Loucy (cell line): ENCODE measurements around the gene PAX1.

Source experiments
- H2AFZ ChIP-seq: fragments of 200-600 bp; sonication (generic); 2 replicates; pipeline ENCODE4 v1.6.0; 2016; ENCODE audit warnings: antibody characterized with exemption, mild to moderate bottlenecking, low read length, moderate library complexity
- H3F3A ChIP-seq: fragments of 200-600 bp; 2 replicates; pipeline ENCODE4 v1.6.0; 2016; ENCODE audit warnings: antibody characterized with exemption, low read depth, mild to moderate bottlenecking
- H3K27me3 ChIP-seq: fragments of 200-600 bp; sonication (generic); 2 replicates; pipeline ENCODE4 v1.6.1; 2014; ENCODE audit warnings: low read length, mild to moderate bottlenecking; ENCODE audit not compliant: insufficient read depth, poor library complexity, severe bottlenecking
- H3K36me3 ChIP-seq: fragments of 200-600 bp; sonication (generic); 2 replicates; pipeline ENCODE4 v1.6.1; 2016; ENCODE audit warnings: low read length; ENCODE audit not compliant: insufficient read depth
- H3K4me1 ChIP-seq: fragments of 200-600 bp; sonication (generic); 2 replicates; pipeline ENCODE4 v1.5.1; 2014; ENCODE audit warnings: low read length, mild to moderate bottlenecking; ENCODE audit not compliant: insufficient read depth, poor library complexity, severe bottlenecking
- H3K4me2 ChIP-seq: fragments of 200-600 bp; sonication (generic); 2 replicates; pipeline ENCODE4 v1.6.0; 2014; ENCODE audit warnings: antibody characterized with exemption, low read length, low read depth, mild to moderate bottlenecking; ENCODE audit not compliant: poor library complexity, severe bottlenecking
- H3K4me3 ChIP-seq: fragments of 200-600 bp; sonication (generic); 2 replicates; pipeline ENCODE4 v1.5.1; 2014; ENCODE audit warnings: low read length, mild to moderate bottlenecking, mixed read lengths; ENCODE audit not compliant: poor library complexity, severe bottlenecking
- H3K79me2 ChIP-seq: fragments of 200-600 bp; sonication (generic); 2 replicates; pipeline ENCODE4 v1.6.1; 2014; ENCODE audit warnings: low read length; ENCODE audit not compliant: insufficient read depth
- H3K9ac ChIP-seq: fragments of 200-600 bp; sonication (generic); 2 replicates; pipeline ENCODE4 v1.6.0; 2014; ENCODE audit warnings: mild to moderate bottlenecking, low read depth, low read length, moderate library complexity; ENCODE audit not compliant: poor library complexity, severe bottlenecking
- H3K9me2 ChIP-seq: fragments of 200-600 bp; sonication (generic); replicated peaks from 2 replicates; pipeline ENCODE4 v1.6.1; 2016; ENCODE audit warnings: low read depth, low read length, mixed read lengths
- H3K9me3 ChIP-seq: fragments of 200-600 bp; sonication (generic); 2 replicates; pipeline ENCODE4 v1.6.1; 2014; ENCODE audit warnings: mild to moderate bottlenecking, antibody characterized with exemption, low read length, low read depth; ENCODE audit not compliant: insufficient read depth
- H4K20me1 ChIP-seq: fragments of 200-600 bp; sonication (generic); 2 replicates; pipeline ENCODE4 v1.6.0; 2014; ENCODE audit warnings: antibody characterized with exemption, low read length, mild to moderate bottlenecking; ENCODE audit not compliant: insufficient read depth, poor library complexity, severe bottlenecking
- CTCF ChIP-seq: fragments of 200-600 bp; sonication (generic); conservative IDR thresholded peaks from 2 replicates; pipeline ENCODE4 v1.5.1; 2014; ENCODE audit warnings: mild to moderate bottlenecking, antibody characterized with exemption, low read length
- EZH2phosphoT487 ChIP-seq: fragments of 200-600 bp; IDR thresholded peaks from 2 replicates; pipeline ENCODE4 v1.6.1; 2018; ENCODE audit warnings: antibody characterized with exemption, mild to moderate bottlenecking, moderate library complexity, borderline replicate concordance

Gene PAX1

GRCh38 chr20:21663465-21663864, 42.0 kb upstream of the PAX1 start:
- H3K9ac ChIP-seq = no peak overlapping the region
- no peak overlapping the region for H3K4me3 ChIP-seq
- no peak for TF ChIP-seq EZH2phosphoT487
- TF ChIP-seq CTCF = no peak
- H3K9me2 ChIP-seq = no peaks in the 10 kb centered on the region
- H3K4me2 ChIP-seq = no peak overlapping the region
- H3K4me1 ChIP-seq = no peaks in the 10 kb centered on the region
- no peaks in the 10 kb centered on the region for H3K27me3 ChIP-seq
- no peaks in the 10 kb centered on the region for H3K9me3 ChIP-seq
- H4K20me1 ChIP-seq = no peaks in the 10 kb centered on the region
- no peaks in the 10 kb centered on the region for H3F3A ChIP-seq
- no peak overlapping the region for H2AFZ ChIP-seq
- no peaks in the 10 kb centered on the region for H3K36me3 ChIP-seq
- no peaks in the 10 kb centered on the region for H3K79me2 ChIP-seq

GRCh38 chr20:21665687-21666446, 39.6 kb upstream of the PAX1 start:
- no peak overlapping the region for H3K4me3 ChIP-seq
- TF ChIP-seq EZH2phosphoT487 (no peak), CTCF (no peak)
- no peaks in the 10 kb centered on the region for H3K4me1 ChIP-seq
- no peak overlapping the region for H3K4me2 ChIP-seq
- H3K79me2 ChIP-seq = no peaks in the 10 kb centered on the region
- no peaks in the 10 kb centered on the region for H3F3A ChIP-seq
- no peak overlapping the region for H3K9ac ChIP-seq
- no peaks in the 10 kb centered on the region for H4K20me1 ChIP-seq
- H2AFZ ChIP-seq = no peak overlapping the region
- no peaks in the 10 kb centered on the region for H3K36me3 ChIP-seq
- no peaks in the 10 kb centered on the region for H3K27me3 ChIP-seq
- H3K9me2 ChIP-seq = no peaks in the 10 kb centered on the region
- H3K9me3 ChIP-seq = no peaks in the 10 kb centered on the region

GRCh38 chr20:21670126-21670525, 35.3 kb upstream of the PAX1 start:
- Histone ChIP-seq H3K9me3 (no peaks in the 10 kb centered on the region), H3K27me3 (no peaks in the 10 kb centered on the region), H3K36me3 (no peaks in the 10 kb centered on the region), H3K4me3 (no peak overlapping the region), H3K9ac (no peak overlapping the region), H2AFZ (no peak overlapping the region), H3K4me1 (no peaks in the 10 kb centered on the region), H3K4me2 (no peak overlapping the region), H3K79me2 (no peaks in the 10 kb centered on the region), H3F3A (no peaks in the 10 kb centered on the region), H4K20me1 (no peaks in the 10 kb centered on the region), H3K9me2 (no peaks in the 10 kb centered on the region)
- TF ChIP-seq CTCF (no peak), EZH2phosphoT487 (no peak)
